ENCODE data around the gene CDH19. TPM values are rescaled to one million over a fixed set of nuclear protein-coding genes. Genes with fewer than 3 reads are reported as not detected.

Gene CDH19
- total RNA-seq, 1 experiment from 2014 or later: not detected

GRCh38 chr18:66616523-66616983 is 12.7 kb upstream of the CDH19 start:
- DNase-seq (ENCODE audit: low read depth in 1 of 2, low spot score in 2 of 2): no peak
- no peaks in the 10 kb centered on the region for H3K4me1 ChIP-seq (replicated peaks)
- H3K27me3 ChIP-seq (replicated peaks): no peaks in the 10 kb centered on the region
- no peaks in the 10 kb centered on the region for H3K36me3 ChIP-seq
- H3K4me3 ChIP-seq: no peak overlapping the region
- H3K9me3 ChIP-seq (replicated peaks): peaks cover 3% of the 10 kb centered on the region; the same call in 1 of the 2 replicates
- no peak overlapping the region for H3K27ac ChIP-seq

- no peak for DNase-seq (ENCODE audit: low read depth in 1 of 2, low spot score in 2 of 2)
- no peak overlapping the region for H3K27ac ChIP-seq
- H3K27me3 ChIP-seq (replicated peaks): no peaks in the 10 kb centered on the region
- no peaks in the 10 kb centered on the region for H3K36me3 ChIP-seq
- peaks cover 3% of the 10 kb centered on the region; the same call in 1 of the 2 replicates for H3K9me3 ChIP-seq (replicated peaks)
- H3K4me3 ChIP-seq: no peak overlapping the region
- H3K4me1 ChIP-seq (replicated peaks): no peaks in the 10 kb centered on the region
Observed at GRCh38 chr18:66615176-66615575, 11.3 kb upstream of the CDH19 start.

GRCh38 chr18:66607632-66608031 is 3.7 kb upstream of the CDH19 start:
- Histone ChIP-seq H3K4me3 (no peak overlapping the region), H3K27ac (no peak overlapping the region), H3K9me3 (replicated peaks) (no peaks in the 10 kb centered on the region; the same call in 1 of the 2 replicates), H3K4me1 (replicated peaks) (no peaks in the 10 kb centered on the region), H3K27me3 (replicated peaks) (no peaks in the 10 kb centered on the region), H3K36me3 (no peaks in the 10 kb centered on the region)
- DNase-seq (ENCODE audit: low read depth in 1 of 2, low spot score in 2 of 2): no peak

- no peaks in the 10 kb centered on the region for H3K27me3 ChIP-seq (replicated peaks)
- no peaks in the 10 kb centered on the region for H3K36me3 ChIP-seq
- no peaks in the 10 kb centered on the region; the same call in 1 of the 2 replicates for H3K9me3 ChIP-seq (replicated peaks)
- no peak for DNase-seq (ENCODE audit: low read depth in 1 of 2, low spot score in 2 of 2)
- no peak overlapping the region for H3K4me3 ChIP-seq
- no peaks in the 10 kb centered on the region for H3K4me1 ChIP-seq (replicated peaks)
- H3K27ac ChIP-seq: no peak overlapping the region
Observed at GRCh38 chr18:66601649-66602048, 2.2 kb downstream of the CDH19 start.

- Histone ChIP-seq H3K9me3 (replicated peaks) (no peaks in the 10 kb centered on the region), H3K27ac (no peak overlapping the region), H3K27me3 (replicated peaks) (no peaks in the 10 kb centered on the region), H3K4me1 (replicated peaks) (no peaks in the 10 kb centered on the region), H3K4me3 (no peak overlapping the region), H3K36me3 (no peaks in the 10 kb centered on the region)
- no peak for DNase-seq (ENCODE audit: low read depth in 1 of 2, low spot score in 2 of 2)
Observed at GRCh38 chr18:66599190-66599589, 4.7 kb downstream of the CDH19 start.

- no peaks in the 10 kb centered on the region for H3K36me3 ChIP-seq
- H3K9me3 ChIP-seq (replicated peaks): no peaks in the 10 kb centered on the region; the same call in 1 of the 2 replicates
- H3K4me1 ChIP-seq (replicated peaks): no peaks in the 10 kb centered on the region
- no peak for DNase-seq (ENCODE audit: low read depth in 1 of 2, low spot score in 2 of 2)
- no peaks in the 10 kb centered on the region for H3K27me3 ChIP-seq (replicated peaks)
- H3K27ac ChIP-seq: no peak overlapping the region
- H3K4me3 ChIP-seq: no peak overlapping the region
Observed at GRCh38 chr18:66587430-66587829, 16.5 kb downstream of the CDH19 start.

- Histone ChIP-seq H3K27ac (no peak overlapping the region), H3K9me3 (replicated peaks) (no peaks in the 10 kb centered on the region; the same call in 1 of the 2 replicates), H3K4me1 (replicated peaks) (no peaks in the 10 kb centered on the region), H3K27me3 (replicated peaks) (no peaks in the 10 kb centered on the region), H3K36me3 (no peaks in the 10 kb centered on the region), H3K4me3 (no peak overlapping the region)
- DNase-seq (ENCODE audit: low read depth in 1 of 2, low spot score in 2 of 2): no peak
Observed at GRCh38 chr18:66582211-66582610, 21.7 kb downstream of the CDH19 start.

GRCh38 chr18:66575263-66575662 is 28.6 kb downstream of the CDH19 start:
- Histone ChIP-seq H3K9me3 (replicated peaks) (no peaks in the 10 kb centered on the region; the same call in 1 of the 2 replicates), H3K4me3 (no peak overlapping the region), H3K36me3 (no peaks in the 10 kb centered on the region), H3K27me3 (replicated peaks) (no peaks in the 10 kb centered on the region), H3K27ac (no peak overlapping the region), H3K4me1 (replicated peaks) (no peaks in the 10 kb centered on the region)
- no peak for DNase-seq (ENCODE audit: low read depth in 1 of 2, low spot score in 2 of 2)

- no peaks in the 10 kb centered on the region for H3K36me3 ChIP-seq
- no peaks in the 10 kb centered on the region for H3K4me1 ChIP-seq (replicated peaks)
- no peak overlapping the region for H3K27ac ChIP-seq
- H3K4me3 ChIP-seq: no peak overlapping the region
- no peaks in the 10 kb centered on the region; the same call in 1 of the 2 replicates for H3K9me3 ChIP-seq (replicated peaks)
- no peak for DNase-seq (ENCODE audit: low read depth in 1 of 2, low spot score in 2 of 2)
- H3K27me3 ChIP-seq (replicated peaks): no peaks in the 10 kb centered on the region
Observed at GRCh38 chr18:66571845-66572244, 32.0 kb downstream of the CDH19 start.

- Histone ChIP-seq H3K9me3 (replicated peaks) (no peaks in the 10 kb centered on the region; the same call in 1 of the 2 replicates), H3K4me1 (replicated peaks) (no peaks in the 10 kb centered on the region), H3K27me3 (replicated peaks) (no peaks in the 10 kb centered on the region), H3K27ac (no peak overlapping the region), H3K4me3 (no peak overlapping the region), H3K36me3 (no peaks in the 10 kb centered on the region)
- DNase-seq (ENCODE audit: low read depth in 1 of 2, low spot score in 2 of 2): no peak
Observed at GRCh38 chr18:66566616-66567015, 37.3 kb downstream of the CDH19 start.

GRCh38 chr18:66564236-66564635 is 39.7 kb downstream of the CDH19 start:
- H3K36me3 ChIP-seq: no peaks in the 10 kb centered on the region
- no peaks in the 10 kb centered on the region for H3K4me1 ChIP-seq (replicated peaks)
- no peaks in the 10 kb centered on the region for H3K27me3 ChIP-seq (replicated peaks)
- no peak overlapping the region for H3K27ac ChIP-seq
- no peak for DNase-seq (ENCODE audit: low read depth in 1 of 2, low spot score in 2 of 2)
- H3K4me3 ChIP-seq: no peak overlapping the region
- peaks cover 2% of the 10 kb centered on the region; the same call in 1 of the 2 replicates for H3K9me3 ChIP-seq (replicated peaks)

GRCh38 chr18:66562279-66562678 is 41.6 kb downstream of the CDH19 start:
- no peak for DNase-seq (ENCODE audit: low read depth in 1 of 2, low spot score in 2 of 2)
- Histone ChIP-seq H3K4me3 (no peak overlapping the region), H3K9me3 (replicated peaks) (peaks cover 2% of the 10 kb centered on the region; the same call in 1 of the 2 replicates), H3K27ac (no peak overlapping the region), H3K36me3 (no peaks in the 10 kb centered on the region), H3K4me1 (replicated peaks) (no peaks in the 10 kb centered on the region), H3K27me3 (replicated peaks) (no peaks in the 10 kb centered on the region)

GRCh38 chr18:66560094-66560493 is 43.8 kb downstream of the CDH19 start:
- Histone ChIP-seq H3K36me3 (no peaks in the 10 kb centered on the region), H3K27ac (no peak overlapping the region), H3K27me3 (replicated peaks) (no peaks in the 10 kb centered on the region), H3K4me1 (replicated peaks) (no peaks in the 10 kb centered on the region), H3K4me3 (no peak overlapping the region), H3K9me3 (replicated peaks) (0 out of 2 replicates have a peak, but pooled peaks cover 2% of the 10 kb centered on the region)
- no peak for DNase-seq (ENCODE audit: low read depth in 1 of 2, low spot score in 2 of 2)

GRCh38 chr18:66558773-66559172 is 45.1 kb downstream of the CDH19 start:
- no peaks in the 10 kb centered on the region for H3K4me1 ChIP-seq (replicated peaks)
- H3K27ac ChIP-seq: no peak overlapping the region
- H3K27me3 ChIP-seq (replicated peaks): no peaks in the 10 kb centered on the region
- H3K36me3 ChIP-seq: no peaks in the 10 kb centered on the region
- H3K9me3 ChIP-seq (replicated peaks): 0 out of 2 replicates have a peak, but pooled peaks cover 2% of the 10 kb centered on the region
- H3K4me3 ChIP-seq: no peak overlapping the region
- DNase-seq (ENCODE audit: low read depth in 1 of 2, low spot score in 2 of 2): no peak

GRCh38 chr18:66557091-66557490 is 46.8 kb downstream of the CDH19 start:
- DNase-seq (ENCODE audit: low read depth in 1 of 2, low spot score in 2 of 2): no peak
- no peaks in the 10 kb centered on the region for H3K36me3 ChIP-seq
- H3K27ac ChIP-seq: no peak overlapping the region
- no peak overlapping the region for H3K4me3 ChIP-seq
- H3K9me3 ChIP-seq (replicated peaks): 0 out of 2 replicates have a peak, but pooled peaks cover 2% of the 10 kb centered on the region
- no peaks in the 10 kb centered on the region for H3K27me3 ChIP-seq (replicated peaks)
- no peaks in the 10 kb centered on the region for H3K4me1 ChIP-seq (replicated peaks)
